Trophoblast cell (in vitro differentiated cells and primary cell): Measurements from ENCODE around the gene FAM90A1.
"Not testable (repeated sequence)": the region's sequence is repeated elsewhere in the genome, so short reads cannot be mapped to it uniquely, and the experiment has no call there.

Experiments used
- DNase-seq, 2 donors: peaks; one replicate each; pipeline ENCODE4 v3.0.0-alpha.2; 2016
- H2AFZ ChIP-seq: 2 replicates; pipeline ENCODE4 v1.6.1; 2013; ENCODE audit warnings: low read length, moderate library complexity, mild to moderate bottlenecking; ENCODE audit not compliant: insufficient read depth, poor library complexity
- H2AK5ac ChIP-seq: 2 replicates; pipeline ENCODE4 v1.6.1; 2013; ENCODE audit warnings: mild to moderate bottlenecking, low read length
- H2BK120ac ChIP-seq: 2 replicates; pipeline ENCODE4 v1.6.1; 2013; ENCODE audit warnings: low read length, mild to moderate bottlenecking, moderate library complexity; ENCODE audit not compliant: insufficient read depth, poor library complexity
- H2BK12ac ChIP-seq: 2 replicates; pipeline ENCODE4 v1.6.1; 2013; ENCODE audit warnings: mild to moderate bottlenecking, low read length, moderate library complexity
- H2BK5ac ChIP-seq: 2 replicates; pipeline ENCODE4 v1.6.1; 2013; ENCODE audit warnings: low read length, low read depth, moderate library complexity, mild to moderate bottlenecking; ENCODE audit not compliant: poor library complexity
- H3K14ac ChIP-seq: 2 replicates; pipeline ENCODE4 v1.6.1; 2013; ENCODE audit warnings: mild to moderate bottlenecking, low read length
- H3K18ac ChIP-seq: 2 replicates; pipeline ENCODE4 v1.6.1; 2013; ENCODE audit warnings: mild to moderate bottlenecking, low read length
- H3K23ac ChIP-seq: 2 replicates; pipeline ENCODE4 v1.6.1; 2013; ENCODE audit warnings: low read length
- H3K27ac ChIP-seq: 2 replicates; pipeline ENCODE4 v1.5.1; 2013; ENCODE audit warnings: low read depth, mild to moderate bottlenecking, inconsistent platforms, low read length, moderate library complexity
- H3K27me3 ChIP-seq: 2 replicates; pipeline ENCODE4 v1.6.1; 2013; ENCODE audit warnings: inconsistent platforms, mild to moderate bottlenecking, low read length, moderate library complexity; ENCODE audit not compliant: insufficient read depth
- H3K36me3 ChIP-seq, 2 experiments: 1 replicate in 1 of 2; 2 replicates in 1 of 2; pipeline ENCODE4 v1.6.1; 2013; ENCODE audit warnings: low read length in 2 of 2, mild to moderate bottlenecking in 2 of 2, moderate library complexity in 1 of 2; ENCODE audit not compliant: insufficient read depth in 2 of 2, control insufficient read depth in 1 of 2
- H3K4ac ChIP-seq: 2 replicates; pipeline ENCODE4 v1.6.1; 2013; ENCODE audit warnings: low read depth, mild to moderate bottlenecking, low read length, moderate library complexity
- H3K4me1 ChIP-seq, 2 experiments: 1 replicate in 1 of 2; 2 replicates in 1 of 2; pipeline ENCODE4 v1.6.1; 2013; ENCODE audit warnings: low read length in 2 of 2, mild to moderate bottlenecking in 2 of 2, moderate library complexity in 1 of 2; ENCODE audit not compliant: insufficient read depth in 2 of 2, control insufficient read depth in 1 of 2
- H3K4me2 ChIP-seq: 2 replicates; pipeline ENCODE4 v1.6.1; 2013; ENCODE audit warnings: inconsistent platforms, mild to moderate bottlenecking, low read length, moderate library complexity
- H3K4me3 ChIP-seq: 2 replicates; pipeline ENCODE4 v1.5.1; 2013; ENCODE audit warnings: mild to moderate bottlenecking, low read depth, low read length, inconsistent platforms
- H3K79me1 ChIP-seq: one replicate; pipeline ENCODE4 v1.6.1; 2013; ENCODE audit warnings: low read length
- H3K79me2 ChIP-seq: 2 replicates; pipeline ENCODE4 v1.6.1; 2013; ENCODE audit warnings: low read length, mild to moderate bottlenecking; ENCODE audit not compliant: control insufficient read depth, insufficient read depth, poor library complexity
- H3K9ac ChIP-seq: 2 replicates; pipeline ENCODE4 v1.6.1; 2013; ENCODE audit warnings: mild to moderate bottlenecking, low read length
- H3K9me3 ChIP-seq: 2 replicates; pipeline ENCODE4 v1.6.1; 2013; ENCODE audit warnings: low read depth, mild to moderate bottlenecking, control low read depth, inconsistent platforms, low read length; ENCODE audit not compliant: insufficient read depth
- H4K12ac ChIP-seq: 2 replicates; pipeline ENCODE4 v1.6.1; 2013; ENCODE audit warnings: low read depth, mild to moderate bottlenecking, low read length, moderate library complexity
- H4K8ac ChIP-seq: 2 replicates; pipeline ENCODE4 v1.6.1; 2013; ENCODE audit warnings: low read depth, mild to moderate bottlenecking, low read length, moderate library complexity
- H4K91ac ChIP-seq: one replicate; pipeline ENCODE4 v1.6.1; 2013; ENCODE audit warnings: low read depth, mild to moderate bottlenecking, low read length, moderate library complexity
- WGBS: extraction: QIAGEN DNeasy Blood & Tissue Kit; methylation state at CpG from one replicate; pipeline ENCODE4 v1.1.7; 2013; ENCODE audit warnings: missing lambda C conversion rate; ENCODE audit not compliant: insufficient read length, insufficient coverage; ENCODE audit errors: extremely low coverage; 5-methylcytosine and 5-hydroxymethylcytosine counted together

FAM90A1 gene

DNA sequence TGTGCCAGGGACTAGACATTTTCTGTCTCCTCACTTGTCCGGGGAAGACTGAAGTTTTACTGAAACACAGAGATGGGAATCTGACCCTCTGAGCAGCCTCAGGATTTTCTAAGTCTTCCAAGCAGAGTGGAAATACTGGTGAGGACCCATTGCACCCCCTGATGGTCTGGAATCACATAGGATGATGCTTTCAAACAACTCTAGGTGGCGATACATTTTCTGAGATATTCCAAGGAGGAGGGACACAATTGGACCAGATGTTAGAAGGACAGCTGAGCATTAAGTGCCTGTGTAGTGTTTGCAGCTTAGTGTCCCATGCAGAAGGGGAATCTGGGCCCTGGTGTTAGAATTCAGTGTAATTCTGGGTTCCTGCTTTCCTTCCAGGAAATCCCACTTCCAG is 39.3 kb downstream of the FAM90A1 start:
- H3K18ac ChIP-seq, H3K9me3 ChIP-seq, H3K27me3 ChIP-seq, H3K79me2 ChIP-seq, H2AK5ac ChIP-seq, H3K36me3 ChIP-seq, H2BK5ac ChIP-seq, H4K12ac ChIP-seq, H3K4ac ChIP-seq, H4K91ac ChIP-seq, H3K27ac ChIP-seq, H3K9ac ChIP-seq, H3K79me1 ChIP-seq, DNase-seq, H3K4me2 ChIP-seq, H3K14ac ChIP-seq, H3K23ac ChIP-seq, H2BK120ac ChIP-seq, H3K4me1 ChIP-seq, H3K4me3 ChIP-seq, H2AFZ ChIP-seq, H2BK12ac ChIP-seq, H4K8ac ChIP-seq: not testable (repeated sequence)
- no CpG with 5 or more reads among the region's 2 CpGs for WGBS

DNA sequence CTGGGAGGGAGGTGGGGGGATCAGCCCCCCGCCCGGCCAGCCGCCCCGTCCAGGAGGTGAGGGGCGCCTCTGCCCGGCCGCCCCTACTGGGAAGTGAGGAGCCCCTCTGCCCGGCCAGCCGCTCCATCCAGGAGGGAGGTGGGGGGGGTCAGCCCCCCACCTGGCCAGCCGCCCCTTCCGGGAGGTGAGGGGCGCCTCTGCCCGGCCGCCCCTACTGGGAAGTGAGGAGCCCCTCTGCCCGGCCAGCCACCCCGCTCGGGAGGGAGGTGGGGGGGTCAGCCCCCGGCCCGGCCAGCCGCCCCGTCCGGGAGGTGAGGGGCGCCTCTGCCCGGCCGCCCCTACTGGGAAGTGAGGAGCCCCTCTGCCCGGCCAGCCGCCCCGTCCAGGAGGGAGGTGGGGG is 43.2 kb downstream of the FAM90A1 start:
- not testable (repeated sequence) for H3K4me2 ChIP-seq, H3K9ac ChIP-seq, H3K4me3 ChIP-seq, H3K27ac ChIP-seq, H2AK5ac ChIP-seq, H3K79me1 ChIP-seq, H3K36me3 ChIP-seq, H3K23ac ChIP-seq, H4K12ac ChIP-seq, H2AFZ ChIP-seq, H3K4ac ChIP-seq, H3K79me2 ChIP-seq, H3K14ac ChIP-seq, H3K4me1 ChIP-seq, H4K91ac ChIP-seq, H3K9me3 ChIP-seq, H4K8ac ChIP-seq, DNase-seq, H2BK120ac ChIP-seq, H2BK12ac ChIP-seq, H3K27me3 ChIP-seq, H3K18ac ChIP-seq, H2BK5ac ChIP-seq
- WGBS = no CpG with 5 or more reads among the region's 28 CpGs

DNA sequence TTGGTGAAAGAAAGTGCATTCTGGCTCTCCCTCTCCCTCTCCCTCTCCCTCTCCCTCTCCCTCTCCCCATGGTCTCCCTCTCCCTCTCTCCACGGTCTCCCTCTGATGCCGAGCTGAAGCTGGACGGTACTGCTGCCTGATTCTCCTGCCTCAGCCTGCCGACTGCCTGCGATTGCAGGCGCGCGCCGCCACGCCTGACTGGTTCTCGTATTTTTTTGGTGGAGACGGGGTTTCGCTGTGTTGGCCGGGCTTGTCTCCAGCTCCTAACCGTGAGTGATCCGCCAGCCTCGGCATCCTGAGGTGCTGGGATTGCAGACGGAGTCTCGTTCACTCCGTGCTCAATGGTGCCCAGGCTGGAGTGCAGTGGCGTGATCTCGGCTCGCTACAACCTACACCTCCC is 44.1 kb downstream of the FAM90A1 start:
- H3K18ac ChIP-seq, H3K36me3 ChIP-seq, H3K9ac ChIP-seq, H3K4ac ChIP-seq, H3K23ac ChIP-seq, H3K27ac ChIP-seq, H2AFZ ChIP-seq, H2BK12ac ChIP-seq, H3K27me3 ChIP-seq, H3K79me2 ChIP-seq, H3K79me1 ChIP-seq, H2BK5ac ChIP-seq, H3K4me2 ChIP-seq, H4K12ac ChIP-seq, H3K9me3 ChIP-seq, H2AK5ac ChIP-seq, DNase-seq, H2BK120ac ChIP-seq, H4K91ac ChIP-seq, H4K8ac ChIP-seq, H3K4me1 ChIP-seq, H3K4me3 ChIP-seq, H3K14ac ChIP-seq: not testable (repeated sequence)
- no CpG with 5 or more reads among the region's 23 CpGs for WGBS

DNA sequence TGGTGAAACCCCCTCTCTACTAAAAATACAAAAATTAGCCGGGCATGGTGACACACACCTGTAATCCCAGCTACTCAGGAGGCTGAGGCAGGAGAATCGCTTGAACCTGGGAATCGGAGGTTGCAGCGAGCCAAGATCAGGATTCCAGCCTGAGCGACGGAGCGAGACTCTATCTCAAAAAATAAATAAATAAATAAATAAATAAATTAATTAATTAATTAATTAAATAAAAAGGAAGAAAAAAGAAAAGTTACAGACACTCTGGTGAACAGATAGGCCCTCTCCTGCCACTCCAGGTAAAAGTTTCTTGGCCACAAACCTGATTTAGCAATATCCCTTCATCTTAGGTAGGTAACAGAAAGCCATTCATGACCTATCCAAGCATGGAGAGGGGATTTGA is 44.5 kb downstream of the FAM90A1 start:
- not testable (repeated sequence) for H3K79me2 ChIP-seq, H3K9me3 ChIP-seq, H3K36me3 ChIP-seq, H2BK5ac ChIP-seq, H2BK12ac ChIP-seq, H4K8ac ChIP-seq, H3K79me1 ChIP-seq, H4K12ac ChIP-seq, H3K4me1 ChIP-seq, H3K14ac ChIP-seq, H4K91ac ChIP-seq, H3K27ac ChIP-seq, H3K4me2 ChIP-seq, H2BK120ac ChIP-seq, H3K4ac ChIP-seq, H3K9ac ChIP-seq, H3K27me3 ChIP-seq, H3K4me3 ChIP-seq, DNase-seq, H3K23ac ChIP-seq, H2AK5ac ChIP-seq, H3K18ac ChIP-seq, H2AFZ ChIP-seq
- WGBS = no CpG with 5 or more reads among the region's 7 CpGs

DNA sequence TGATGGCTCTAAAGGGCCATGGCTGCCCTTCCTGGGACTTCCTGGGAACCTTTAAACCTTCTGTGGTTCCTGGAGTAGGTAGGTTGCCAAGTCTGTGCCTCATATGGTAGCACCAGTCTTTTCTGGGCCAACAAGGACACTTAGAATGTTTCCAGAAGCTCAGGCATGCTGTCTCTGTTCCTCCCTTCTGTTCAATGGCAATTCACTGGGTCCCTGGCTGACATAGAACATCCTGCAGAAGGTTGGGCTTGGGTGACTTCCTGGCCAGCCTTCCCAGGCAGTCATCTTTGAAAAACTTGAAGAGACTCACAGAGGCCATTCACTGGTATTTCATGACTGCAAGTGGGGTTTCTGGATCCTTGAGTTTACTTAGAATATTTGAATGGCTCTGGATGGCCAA is 46.1 kb downstream of the FAM90A1 start:
- not testable (repeated sequence) for DNase-seq, H3K4me2 ChIP-seq, H2BK12ac ChIP-seq, H3K27ac ChIP-seq, H3K27me3 ChIP-seq, H3K9ac ChIP-seq, H2AK5ac ChIP-seq, H2BK5ac ChIP-seq, H3K4me1 ChIP-seq, H4K91ac ChIP-seq, H3K23ac ChIP-seq, H4K12ac ChIP-seq, H3K18ac ChIP-seq, H3K79me2 ChIP-seq, H2AFZ ChIP-seq, H3K9me3 ChIP-seq, H2BK120ac ChIP-seq, H3K79me1 ChIP-seq, H3K4ac ChIP-seq, H3K4me3 ChIP-seq, H3K36me3 ChIP-seq, H4K8ac ChIP-seq, H3K14ac ChIP-seq
